Right forelimb (tissue), 1 donor: ENCODE measurements around the gene ESRRA.

ENCODE experiments used
- DNase-seq: peaks from one replicate; pipeline ENCODE4 v3.0.0-alpha.2; 2018

Gene ESRRA

DNA sequence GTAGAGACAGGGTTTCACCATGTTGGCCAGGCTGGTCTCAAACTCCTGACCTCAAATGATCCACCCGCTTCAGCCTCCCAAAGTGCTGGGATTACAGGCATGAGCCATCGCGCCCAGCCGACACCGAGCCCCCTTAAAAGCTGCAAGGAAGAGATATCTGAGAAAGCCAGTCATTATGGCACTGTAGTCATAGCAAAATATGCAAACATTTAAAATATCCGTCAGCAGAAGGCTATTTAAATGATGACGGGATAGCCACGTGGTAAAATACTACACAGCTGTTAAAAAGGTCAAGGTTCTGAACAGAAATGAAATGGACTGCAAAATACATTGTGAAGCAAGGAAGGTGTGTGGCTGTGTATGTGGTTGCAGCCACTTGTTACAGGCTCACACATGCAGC is 28.2 kb downstream of the ESRRA start:
- DNase-seq, result no peak

DNA sequence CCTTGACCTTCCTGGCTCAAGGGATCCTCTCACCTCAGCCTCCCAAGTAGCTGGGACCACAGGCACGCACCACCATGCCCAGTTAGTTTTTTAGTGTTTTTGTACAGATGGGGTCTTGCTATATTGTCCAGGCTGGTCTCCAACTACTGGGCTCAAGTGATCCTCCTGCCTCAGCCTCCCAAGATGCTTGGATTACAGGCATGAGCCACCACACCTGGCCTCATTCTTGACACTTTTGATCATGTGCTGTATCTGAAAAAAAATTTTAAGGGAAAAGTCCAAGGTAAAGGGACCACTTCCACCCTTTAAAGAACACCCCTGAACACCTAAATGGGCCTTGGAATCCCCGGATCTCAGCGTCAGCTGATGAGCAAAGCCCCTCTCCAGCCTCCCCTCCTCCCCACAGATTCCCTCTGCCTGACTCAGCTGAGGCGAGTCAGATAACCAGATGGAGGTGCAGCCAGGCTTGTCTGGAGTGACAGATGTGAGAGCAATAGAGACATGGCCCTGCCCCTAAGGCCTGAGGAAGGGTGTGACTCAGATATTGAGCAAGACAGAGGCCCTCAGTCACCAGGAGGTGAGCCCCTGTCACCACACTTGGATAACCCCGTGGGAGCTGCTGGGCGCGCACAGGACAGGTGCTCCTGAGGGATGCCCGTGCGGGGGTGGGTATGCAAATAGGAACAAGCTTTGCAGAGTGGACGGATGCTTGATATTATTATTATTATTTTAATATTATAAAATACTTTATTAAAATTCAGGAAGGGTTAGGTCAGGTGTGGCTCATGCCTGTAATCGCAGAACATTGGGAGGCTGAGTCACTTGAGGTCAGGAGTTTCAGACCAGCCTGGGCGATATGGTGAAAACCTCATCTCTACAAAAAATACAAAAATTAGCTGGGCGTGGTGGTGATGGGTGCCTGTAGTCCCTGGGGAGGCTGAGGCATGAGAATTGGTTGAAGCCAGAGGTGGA is 29.7 kb downstream of the ESRRA start:
- no peak for DNase-seq

DNA sequence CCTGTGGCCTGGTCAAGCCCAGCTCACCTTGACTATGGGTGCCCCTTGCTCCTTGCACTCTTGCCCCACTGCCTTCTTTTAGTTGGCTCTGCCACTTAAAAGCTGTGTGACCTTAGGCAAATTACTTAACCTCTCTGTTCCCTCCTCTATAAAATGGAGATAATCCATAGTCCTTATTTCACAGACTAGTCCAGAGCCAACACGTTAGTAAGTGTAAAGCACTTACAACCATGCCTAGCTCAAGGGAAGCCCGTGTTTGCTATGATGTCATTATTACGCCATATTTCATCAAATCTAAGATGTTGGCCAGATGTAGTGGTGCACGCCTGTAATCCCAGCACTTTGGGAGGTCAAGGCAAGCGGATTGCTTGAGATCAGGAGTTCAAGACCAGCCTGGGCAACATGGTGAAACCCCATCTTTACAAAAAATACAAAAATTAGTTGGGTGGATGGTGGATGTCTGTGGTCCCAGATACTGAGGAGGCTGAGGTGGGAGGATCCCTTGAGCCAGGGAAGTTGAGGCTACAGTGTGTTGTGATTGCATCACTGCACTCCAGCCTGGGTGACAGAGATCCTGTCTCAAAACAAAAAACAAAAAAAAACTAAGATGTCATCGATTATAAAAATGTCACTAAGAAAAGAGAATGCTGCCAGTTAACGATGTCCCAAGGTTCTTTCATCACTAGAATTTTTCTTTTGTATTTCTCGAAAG is 32.4 kb downstream of the ESRRA start:
- no peak for DNase-seq

GRCh38 chr11:64338716-64339115 is 33.4 kb downstream of the ESRRA start:
- DNase-seq, result no peak

DNA sequence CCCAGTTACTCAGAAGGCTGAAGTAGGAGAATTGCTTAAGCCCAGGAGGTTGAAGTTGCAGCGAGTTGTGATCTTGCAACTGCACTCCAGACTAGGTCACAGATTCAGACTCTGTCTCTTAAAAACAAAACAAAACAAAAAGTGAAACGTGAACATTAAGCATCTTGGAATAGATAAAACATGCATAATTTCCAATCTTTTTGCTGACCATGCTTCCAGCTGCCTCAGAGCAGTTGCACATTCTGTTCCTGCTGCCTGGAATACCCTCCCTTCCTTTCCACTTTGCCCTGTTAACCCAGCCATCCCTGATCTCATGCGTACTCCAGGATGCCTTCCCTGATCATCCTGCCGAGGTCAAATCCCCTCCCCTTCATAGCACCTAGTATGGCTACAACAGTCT is 34.0 kb downstream of the ESRRA start:
- DNase-seq, result no peak

GRCh38 chr11:64339754-64340408 is 34.6 kb downstream of the ESRRA start, which contains the start of gene CCDC88B:
Gene CCDC88B, plus strand, starts transcription at chr11:64340204. Its CDS starts 63 bp downstream, at chr11:64340267.
- no peak for DNase-seq

DNA sequence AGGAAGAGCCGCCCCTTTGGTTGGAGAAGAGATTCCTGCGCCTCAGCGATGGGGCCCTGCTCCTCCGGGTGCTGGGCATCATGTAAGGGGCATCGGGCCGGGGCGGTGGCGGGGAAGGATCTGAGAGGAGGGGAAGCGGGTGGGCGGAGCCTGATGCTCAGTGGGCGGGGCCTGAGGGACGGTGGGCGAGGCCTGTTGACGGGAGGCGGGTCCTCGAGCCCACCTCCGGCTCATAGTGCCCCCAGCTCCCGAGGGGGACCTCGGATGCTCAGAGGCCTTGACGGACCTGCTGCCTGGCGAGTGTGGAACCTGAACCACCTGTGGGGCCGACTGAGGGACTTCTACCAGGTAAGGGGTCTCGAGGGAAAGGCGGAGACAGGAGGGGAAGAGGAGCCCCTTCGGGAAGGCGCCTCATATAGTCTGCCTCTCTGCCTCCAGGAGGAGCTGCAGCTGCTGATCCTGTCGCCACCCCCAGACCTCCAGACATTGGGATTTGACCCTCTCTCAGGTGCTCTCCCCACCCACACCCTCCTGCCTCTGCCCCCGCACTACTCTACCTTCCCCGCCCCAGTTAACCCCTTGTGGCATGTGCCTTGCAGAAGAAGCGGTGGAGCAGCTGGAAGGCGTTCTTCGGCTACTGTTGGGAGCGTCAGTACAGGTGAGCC is 35.5 kb downstream of the ESRRA start:
- no peak for DNase-seq

GRCh38 chr11:64341429-64341828 is 36.1 kb downstream of the ESRRA start:
- DNase-seq, result no peak

DNA sequence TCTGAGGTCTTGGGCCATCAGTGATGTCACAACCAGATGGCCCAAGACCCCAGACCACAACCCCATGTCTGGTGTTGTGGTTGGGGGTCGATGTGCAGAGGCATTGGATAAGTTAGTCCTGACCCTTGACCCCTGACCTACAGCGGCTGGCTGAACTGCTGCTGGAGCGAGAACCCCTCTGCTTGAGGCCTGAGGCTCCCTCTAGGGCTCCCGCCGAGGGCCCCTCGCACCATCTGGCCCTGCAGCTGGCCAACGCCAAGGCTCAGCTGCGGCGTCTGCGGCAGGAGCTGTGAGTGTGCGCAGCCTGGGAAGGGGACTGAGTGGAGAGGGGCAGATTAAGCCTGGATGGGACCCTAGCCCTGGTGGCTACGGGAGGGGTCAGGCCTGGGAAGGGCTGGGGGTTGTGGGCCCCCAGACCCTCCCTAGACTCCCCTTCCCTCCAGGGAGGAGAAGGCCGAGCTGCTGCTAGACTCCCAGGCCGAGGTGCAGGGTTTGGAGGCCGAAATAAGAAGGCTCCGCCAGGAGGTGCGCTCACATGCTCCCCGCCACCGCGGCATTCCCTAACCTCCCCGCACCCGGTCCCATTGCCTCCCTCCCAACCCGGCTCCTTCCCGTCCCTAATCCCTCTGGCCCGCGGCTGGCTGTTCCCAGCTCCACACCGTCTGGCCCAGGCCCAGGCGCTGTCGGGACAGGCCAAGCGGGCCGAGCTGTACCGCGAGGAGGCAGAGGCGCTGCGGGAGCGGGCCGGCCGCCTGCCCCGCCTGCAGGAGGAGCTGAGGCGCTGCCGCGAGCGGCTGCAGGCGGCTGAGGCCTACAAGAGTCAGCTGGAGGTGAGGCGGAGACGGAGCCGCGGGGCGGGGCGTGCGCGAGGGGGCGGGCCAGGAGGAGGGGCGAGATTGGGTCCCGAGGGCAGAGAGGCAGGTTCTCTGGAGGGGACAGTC is 36.8 kb downstream of the ESRRA start:
- peak; percentile 85 for DNase-seq

DNA sequence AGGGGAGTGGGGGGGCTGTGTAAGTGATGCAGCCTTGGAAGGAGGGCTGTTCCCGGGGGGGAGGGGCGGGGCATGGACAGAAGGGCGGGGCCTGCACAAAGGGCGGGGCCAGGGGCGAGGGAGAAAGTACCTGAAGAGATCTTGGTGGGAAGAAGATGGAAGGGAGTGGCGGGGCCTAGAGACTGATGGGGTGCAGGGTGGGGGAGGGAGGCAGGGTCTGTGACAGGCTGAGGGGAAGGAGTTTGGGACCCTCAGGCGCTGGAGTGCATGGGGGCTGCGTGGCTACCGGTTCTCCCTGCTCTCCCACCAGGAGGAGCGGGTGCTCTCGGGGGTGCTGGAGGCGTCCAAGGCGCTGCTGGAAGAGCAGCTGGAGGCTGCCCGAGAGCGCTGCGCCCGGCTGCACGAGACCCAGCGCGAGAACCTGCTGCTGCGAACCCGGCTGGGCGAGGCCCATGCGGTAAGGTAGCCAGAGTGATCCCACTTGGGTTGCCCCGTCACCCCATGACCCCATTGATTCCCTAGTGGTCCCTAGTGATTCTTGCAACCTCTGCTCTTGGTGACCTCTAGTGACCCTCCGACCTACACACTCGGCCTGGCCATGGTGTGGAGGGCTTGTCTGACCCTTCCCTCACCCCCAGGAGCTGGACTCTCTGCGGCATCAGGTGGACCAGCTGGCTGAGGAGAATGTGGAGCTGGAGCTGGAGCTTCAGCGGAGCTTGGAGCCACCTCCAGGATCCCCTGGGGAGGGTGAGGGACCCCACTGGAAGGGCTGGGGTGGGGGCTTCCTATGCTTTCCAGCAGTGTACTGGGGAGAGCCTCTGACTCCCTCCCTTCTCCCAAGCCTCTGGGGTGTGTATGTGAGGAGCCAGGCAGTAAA is 37.8 kb downstream of the ESRRA start:
- no peak for DNase-seq

- DNase-seq, result no peak
These were observed 38.6 kb downstream of the ESRRA start for GRCh38 chr11:64343767-64344559.

DNA sequence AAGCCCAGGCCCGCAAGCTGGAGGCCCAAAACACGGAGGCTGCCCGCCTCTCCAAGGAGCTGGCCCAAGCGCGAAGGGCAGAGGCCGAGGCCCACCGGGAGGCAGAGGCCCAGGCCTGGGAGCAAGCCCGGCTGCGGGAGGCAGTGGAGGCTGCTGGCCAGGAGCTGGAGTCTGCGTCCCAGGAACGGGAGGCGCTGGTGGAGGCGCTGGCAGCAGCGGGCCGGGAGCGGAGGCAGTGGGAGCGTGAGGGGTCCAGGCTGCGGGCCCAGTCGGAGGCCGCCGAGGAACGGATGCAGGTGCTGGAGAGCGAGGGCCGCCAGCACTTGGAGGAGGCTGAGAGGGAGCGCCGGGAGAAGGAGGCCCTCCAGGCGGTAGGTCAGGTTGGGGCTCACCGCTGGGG is 39.5 kb downstream of the ESRRA start:
- DNase-seq, result no peak

GRCh38 chr11:64347193-64347867 is 42.0 kb downstream of the ESRRA start:
- DNase-seq, result no peak

DNA sequence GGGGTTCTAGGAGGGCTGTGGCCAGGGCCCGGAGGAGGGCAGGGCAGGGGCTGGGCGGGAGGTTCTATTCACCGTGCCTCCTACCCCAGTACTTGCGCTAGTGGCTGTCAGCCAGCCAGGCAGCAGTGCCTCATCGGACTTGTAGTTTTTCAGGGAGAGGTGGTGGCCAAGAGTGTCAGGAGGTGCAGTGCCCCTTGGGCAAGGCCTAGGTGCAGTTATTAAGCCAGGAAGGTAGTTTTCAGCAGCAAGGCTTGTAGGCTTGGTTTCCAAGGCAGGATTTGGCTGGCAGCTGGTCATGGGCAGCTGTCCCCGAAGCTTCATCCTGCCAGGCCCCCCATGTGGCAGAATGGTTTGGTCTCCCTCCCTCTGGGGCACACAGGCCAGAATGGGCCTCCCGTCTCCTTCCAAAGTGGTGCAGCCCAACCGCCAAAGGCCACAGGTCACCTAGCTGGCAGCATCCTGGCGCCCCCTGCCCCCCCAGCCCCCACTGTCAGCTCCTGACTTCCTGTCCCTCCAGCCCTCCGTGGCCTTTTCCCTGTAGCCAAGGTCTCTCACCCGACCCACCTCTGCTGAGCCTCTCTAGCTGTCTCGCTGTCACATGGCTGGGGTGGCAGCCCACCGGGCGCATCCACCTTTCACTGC is 43.2 kb downstream of the ESRRA start:
- no peak for DNase-seq

GRCh38 chr11:64349025-64349387 is 43.7 kb downstream of the ESRRA start:
- no peak for DNase-seq

GRCh38 chr11:64349404-64349803 is 44.1 kb downstream of the ESRRA start:
- DNase-seq, result no peak

GRCh38 chr11:64351136-64351631 is 45.9 kb downstream of the ESRRA start:
- no peak for DNase-seq
